Stimulated activated naive CD8-positive, alpha-beta T cell treated with anti-CD3 and anti-CD28 coated beads, Interleukin-15, Interleukin-2, amounts not matched to agents 100 ng/mL and 50 ng/mL, for 24 hours (primary cell): ENCODE measurements around the gene CD151.
A peak's percentile ranks its signal among the peaks of the same experiment; 100 is the strongest.

Source experiments
- H3K27ac Mint-ChIP-seq: one replicate; pipeline ENCODE4 v1.8.0; 2021; ENCODE audit warnings: mild to moderate bottlenecking, mixed read lengths
- H3K27me3 Mint-ChIP-seq: one replicate; pipeline ENCODE4 v1.8.0; 2021; ENCODE audit warnings: mixed read lengths
- H3K36me3 Mint-ChIP-seq: one replicate; pipeline ENCODE4 v1.8.0; 2021; ENCODE audit warnings: low read depth, mixed read lengths
- H3K4me1 Mint-ChIP-seq: one replicate; pipeline ENCODE4 v1.8.0; 2021; ENCODE audit warnings: low read depth, mixed read lengths
- H3K4me3 Mint-ChIP-seq: one replicate; pipeline ENCODE4 v1.8.0; 2021; ENCODE audit warnings: mild to moderate bottlenecking, mixed read lengths
- H3K9me3 Mint-ChIP-seq: one replicate; pipeline ENCODE4 v1.8.0; 2021; ENCODE audit warnings: mixed read lengths

The CD151 gene

DNA sequence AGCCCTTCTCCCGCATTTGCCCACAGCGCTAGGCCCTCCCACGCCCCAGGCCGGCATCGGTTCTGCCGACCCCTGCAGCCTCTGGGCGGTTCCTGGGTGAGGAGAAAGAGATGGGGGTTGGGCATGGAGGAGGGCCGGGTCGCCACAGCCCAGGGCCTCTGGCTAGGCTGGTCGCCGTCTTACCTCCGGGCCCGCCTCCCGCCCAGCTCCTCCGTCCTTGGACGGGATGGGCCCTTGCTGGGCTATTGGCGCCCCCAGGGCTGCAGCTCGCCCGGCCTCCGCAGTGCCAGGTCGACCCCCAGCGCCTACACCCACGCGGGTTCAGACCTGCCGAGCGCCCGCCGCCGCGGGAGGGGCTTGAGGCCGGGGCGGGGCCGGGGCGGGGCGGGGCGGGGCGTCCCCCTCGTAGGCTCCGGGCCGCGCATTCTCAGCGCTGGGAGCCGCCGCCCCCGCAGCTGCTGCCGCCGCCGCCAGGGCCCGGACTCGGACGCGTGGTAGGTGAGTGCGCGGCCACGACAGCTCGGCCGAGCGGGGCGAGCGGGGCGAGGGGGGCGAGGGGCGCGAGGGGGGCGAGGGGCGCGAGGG lies at the start of gene CD151:
TSS of gene CD151 (plus strand) at position 424 of the 585 bp plus-strand sequence. CDS start 3,118 bp downstream, outside the sequence.
- Mint-ChIP-seq H3K4me3 (peak within 1 kb of the TSS; percentile 73), H3K4me1 (peaks cover 43% of the 10 kb centered on the region), H3K27me3 (peaks cover 29% of the 10 kb centered on the region), H3K27ac (no peak within 1 kb of the TSS), H3K9me3 (no peaks in the 10 kb centered on the region), H3K36me3 (no peaks in the 10 kb centered on the region)

DNA sequence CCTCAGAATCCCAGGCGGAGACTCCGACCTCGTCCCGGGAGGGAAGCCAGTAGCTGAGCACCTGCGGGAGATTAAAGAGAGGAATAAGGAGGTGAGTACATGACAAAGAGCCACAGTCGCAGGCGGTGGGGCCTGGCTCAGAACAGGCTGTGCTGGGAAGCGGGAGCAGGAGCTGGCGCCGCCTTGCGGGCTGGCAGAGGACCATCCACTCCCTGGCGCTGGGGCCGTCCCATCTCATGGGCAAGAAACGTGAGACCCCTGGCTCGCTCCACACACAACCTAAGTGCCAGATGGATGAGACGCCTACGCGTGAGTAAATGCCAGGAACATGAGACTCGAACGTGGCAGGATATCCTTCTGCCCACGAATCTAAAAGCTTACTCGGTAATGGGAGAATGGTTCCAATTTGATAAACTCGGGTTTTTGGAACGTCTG lies 49.2 kb upstream of the CD151 start:
- Mint-ChIP-seq H3K27me3 (no peaks in the 10 kb centered on the region), H3K9me3 (no peaks in the 10 kb centered on the region), H3K4me3 (no peak overlapping the region), H3K4me1 (peaks cover 12% of the 10 kb centered on the region), H3K36me3 (peaks cover 7% of the 10 kb centered on the region), H3K27ac (no peak overlapping the region)

DNA sequence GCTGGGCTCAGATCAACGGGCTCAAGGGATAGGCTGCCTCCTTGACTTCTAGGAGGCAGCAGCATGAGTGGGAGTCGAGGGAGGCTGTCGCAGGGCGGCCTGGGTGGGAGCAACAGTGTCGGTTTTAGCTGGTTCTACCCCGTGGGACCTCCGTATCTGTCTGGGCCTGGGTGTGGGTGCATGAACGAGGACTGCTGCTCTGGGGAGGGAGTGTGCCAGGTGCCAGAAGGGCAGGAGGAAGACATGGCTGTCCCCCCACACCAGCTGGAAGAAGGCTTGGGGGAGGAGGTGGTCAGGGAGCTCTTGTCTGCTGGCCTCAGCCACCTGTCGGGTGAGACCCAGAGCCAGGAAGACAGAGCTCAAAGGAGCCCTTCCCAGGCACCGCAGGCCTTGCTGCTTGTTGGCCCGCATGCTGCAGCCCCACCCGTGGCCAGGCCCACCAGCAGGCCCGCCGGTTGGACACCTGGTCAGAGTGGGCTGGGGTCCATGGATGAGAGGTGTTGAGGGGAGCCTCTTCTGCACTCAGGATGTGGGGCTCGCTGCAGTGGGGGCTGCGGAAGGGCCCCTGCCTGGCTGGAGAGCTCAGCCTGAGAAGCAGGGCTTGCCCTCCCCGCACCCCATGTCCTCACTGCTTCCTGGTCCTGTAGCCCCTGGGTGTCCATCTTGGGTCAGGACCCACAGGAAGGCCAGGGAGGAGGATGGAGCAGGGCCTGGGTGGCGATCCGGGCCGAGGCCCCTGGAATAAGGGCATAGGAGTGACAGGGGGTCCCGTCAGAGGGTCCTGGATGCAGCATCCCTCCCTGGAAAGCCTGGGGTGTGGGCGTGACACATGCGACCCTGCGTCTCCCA lies 46.3 kb upstream of the CD151 start:
- H3K27ac Mint-ChIP-seq: no peak overlapping the region
- H3K4me1 Mint-ChIP-seq: no peaks in the 10 kb centered on the region
- peaks cover 9% of the 10 kb centered on the region for H3K36me3 Mint-ChIP-seq
- no peaks in the 10 kb centered on the region for H3K9me3 Mint-ChIP-seq
- no peaks in the 10 kb centered on the region for H3K27me3 Mint-ChIP-seq
- H3K4me3 Mint-ChIP-seq: no peak overlapping the region

DNA sequence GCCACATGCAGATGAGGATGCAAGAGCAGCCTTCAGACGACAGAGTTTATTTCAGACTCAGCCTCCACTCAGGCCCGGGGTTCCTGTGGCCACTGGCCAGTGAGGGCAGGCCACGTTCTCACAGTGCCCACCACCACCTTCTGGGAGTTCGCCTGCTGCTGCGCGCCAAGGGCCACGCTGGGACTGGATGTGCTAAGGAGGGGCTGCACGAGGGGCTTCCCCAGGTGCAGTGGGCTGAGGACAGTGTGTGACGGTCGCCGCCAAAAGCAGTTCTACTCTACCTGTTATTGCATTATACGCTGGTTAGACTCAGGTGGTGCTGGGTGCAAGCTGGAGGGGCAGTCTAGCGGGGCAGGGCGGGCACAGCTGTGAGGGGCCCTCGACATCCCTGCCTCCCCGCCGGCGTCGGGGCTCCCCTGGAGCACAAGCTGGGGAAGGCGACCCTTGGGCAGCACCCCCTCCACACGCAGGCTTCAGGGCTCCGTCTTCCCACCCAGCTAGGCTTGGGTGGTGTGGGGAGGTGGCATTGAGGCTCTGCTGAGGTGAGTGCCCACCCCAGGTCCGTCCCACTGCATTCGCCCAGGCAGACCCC lies 45.6 kb upstream of the CD151 start:
- Mint-ChIP-seq H3K27me3 (no peaks in the 10 kb centered on the region), H3K36me3 (peaks cover 12% of the 10 kb centered on the region), H3K4me1 (no peaks in the 10 kb centered on the region), H3K27ac (no peak overlapping the region), H3K9me3 (no peaks in the 10 kb centered on the region), H3K4me3 (no peak overlapping the region)

DNA sequence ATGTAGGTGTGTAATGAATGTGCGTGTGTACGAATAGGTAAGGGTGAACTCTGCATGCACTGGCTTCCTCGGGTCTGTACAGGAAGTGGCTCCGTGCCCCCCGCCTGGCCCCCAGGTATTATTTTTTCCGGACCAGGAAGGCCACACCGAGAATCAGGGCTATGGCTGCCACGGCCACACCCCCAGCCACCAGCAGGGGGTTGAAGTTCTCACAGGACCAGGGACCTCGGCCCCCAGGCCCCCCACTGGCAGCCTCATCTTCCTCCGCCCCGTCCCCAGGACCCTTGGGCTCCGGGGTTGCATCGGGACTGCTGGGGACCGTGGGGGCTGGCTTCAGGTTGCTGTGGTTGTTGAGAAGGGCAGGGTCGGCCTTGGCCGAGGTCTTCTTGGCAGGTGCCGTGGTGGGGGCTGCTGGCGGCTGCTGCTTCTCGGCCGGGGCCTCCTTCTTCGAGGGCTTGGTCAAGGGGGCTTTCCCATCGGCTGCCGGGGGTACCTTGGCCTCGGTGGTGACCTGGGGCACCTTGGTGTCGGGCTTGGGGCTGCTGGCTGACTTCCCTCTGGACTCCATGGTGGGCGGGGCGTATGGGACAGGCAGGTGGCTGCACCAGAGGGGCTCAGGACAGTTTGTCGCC lies 44.6 kb upstream of the CD151 start:
- H3K4me1 Mint-ChIP-seq: no peaks in the 10 kb centered on the region
- H3K9me3 Mint-ChIP-seq: no peaks in the 10 kb centered on the region
- H3K27me3 Mint-ChIP-seq: no peaks in the 10 kb centered on the region
- no peak overlapping the region for H3K27ac Mint-ChIP-seq
- peaks cover 12% of the 10 kb centered on the region for H3K36me3 Mint-ChIP-seq
- H3K4me3 Mint-ChIP-seq: no peak overlapping the region

DNA sequence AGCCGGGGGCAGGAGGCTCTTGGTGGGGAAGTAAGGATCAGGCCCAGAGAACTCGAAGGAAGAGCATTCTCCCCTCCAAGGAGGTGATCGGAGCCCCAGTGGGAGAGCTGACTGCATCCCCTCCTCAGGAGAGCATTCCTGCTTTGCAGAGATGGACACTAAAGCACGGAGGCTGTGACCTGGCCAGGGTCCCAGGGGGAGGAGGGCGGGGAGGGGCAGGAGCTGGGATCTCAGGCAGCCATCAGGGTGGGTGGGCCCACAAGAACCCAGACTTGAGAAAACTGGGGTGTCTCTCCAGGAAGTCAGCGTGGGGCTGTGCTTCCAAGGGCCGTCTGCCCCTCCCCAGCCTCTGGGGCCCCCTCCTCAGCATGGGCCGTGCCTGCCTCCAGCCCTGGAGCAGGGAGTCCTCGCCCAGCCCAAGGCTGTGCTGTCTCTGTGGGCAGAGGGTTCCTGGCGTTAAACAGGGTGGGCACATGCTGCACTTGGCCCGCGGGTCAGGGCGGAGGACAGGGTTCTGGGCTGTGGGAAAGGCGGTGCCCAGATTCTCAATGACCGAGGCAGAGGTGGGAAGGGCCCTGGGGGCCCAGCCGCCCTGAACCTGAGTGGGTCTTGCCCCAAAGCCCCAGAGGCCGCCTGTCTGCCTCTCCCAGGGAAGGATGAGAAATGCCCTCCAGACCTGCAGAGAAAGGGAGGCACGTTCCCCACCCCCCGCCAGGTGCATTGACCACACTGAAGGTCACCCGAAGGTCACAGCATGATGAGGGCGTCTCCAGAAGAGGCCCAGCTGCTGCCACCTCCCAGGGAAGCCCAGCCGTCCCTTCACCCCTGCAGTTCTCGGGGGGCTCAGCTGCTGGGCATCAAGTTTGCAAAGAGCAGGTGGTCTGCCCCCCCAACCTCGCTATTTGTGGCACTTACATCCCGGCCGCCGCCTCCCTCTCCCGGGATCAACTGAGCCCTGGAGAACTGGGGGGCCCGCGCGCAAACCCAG lies 43.5 kb upstream of the CD151 start:
- H3K9me3 Mint-ChIP-seq: no peaks in the 10 kb centered on the region
- no peaks in the 10 kb centered on the region for H3K4me1 Mint-ChIP-seq
- H3K27ac Mint-ChIP-seq: no peak overlapping the region
- no peaks in the 10 kb centered on the region for H3K27me3 Mint-ChIP-seq
- peaks cover 9% of the 10 kb centered on the region for H3K36me3 Mint-ChIP-seq
- peak overlapping the region; percentile 20 for H3K4me3 Mint-ChIP-seq

DNA sequence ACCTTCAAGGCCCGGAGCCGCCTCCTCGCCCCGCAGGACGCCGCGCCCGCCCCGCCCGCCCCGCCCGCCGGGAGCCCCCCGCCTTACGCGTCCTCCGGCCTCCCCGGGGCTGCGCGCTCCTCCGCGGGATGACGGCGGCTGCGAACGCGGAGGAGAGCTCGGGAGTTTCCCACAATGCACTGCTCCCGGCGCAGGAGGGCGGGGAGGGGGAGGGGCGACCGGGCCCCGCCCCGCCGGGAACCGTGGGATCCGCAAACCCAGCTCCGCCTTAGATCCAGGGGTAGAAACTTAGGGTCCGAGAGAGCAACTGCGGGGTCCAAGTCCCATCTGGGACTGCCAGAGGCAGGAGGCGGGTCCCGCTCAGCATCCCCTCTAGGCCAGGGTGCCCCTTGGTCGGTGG lies 42.8 kb upstream of the CD151 start, which contains the start of gene CEND1:
TSS of gene CEND1 (minus strand) at position 148 of the 400 bp plus-strand sequence. CDS start 1,514 bp downstream, outside the sequence.
- Mint-ChIP-seq H3K27ac (no peak within 1 kb of the TSS), H3K36me3 (peaks cover 9% of the 10 kb centered on the region), H3K4me1 (no peaks in the 10 kb centered on the region), H3K4me3 (peak within 1 kb of the TSS; percentile 20), H3K27me3 (no peaks in the 10 kb centered on the region), H3K9me3 (no peaks in the 10 kb centered on the region)

DNA sequence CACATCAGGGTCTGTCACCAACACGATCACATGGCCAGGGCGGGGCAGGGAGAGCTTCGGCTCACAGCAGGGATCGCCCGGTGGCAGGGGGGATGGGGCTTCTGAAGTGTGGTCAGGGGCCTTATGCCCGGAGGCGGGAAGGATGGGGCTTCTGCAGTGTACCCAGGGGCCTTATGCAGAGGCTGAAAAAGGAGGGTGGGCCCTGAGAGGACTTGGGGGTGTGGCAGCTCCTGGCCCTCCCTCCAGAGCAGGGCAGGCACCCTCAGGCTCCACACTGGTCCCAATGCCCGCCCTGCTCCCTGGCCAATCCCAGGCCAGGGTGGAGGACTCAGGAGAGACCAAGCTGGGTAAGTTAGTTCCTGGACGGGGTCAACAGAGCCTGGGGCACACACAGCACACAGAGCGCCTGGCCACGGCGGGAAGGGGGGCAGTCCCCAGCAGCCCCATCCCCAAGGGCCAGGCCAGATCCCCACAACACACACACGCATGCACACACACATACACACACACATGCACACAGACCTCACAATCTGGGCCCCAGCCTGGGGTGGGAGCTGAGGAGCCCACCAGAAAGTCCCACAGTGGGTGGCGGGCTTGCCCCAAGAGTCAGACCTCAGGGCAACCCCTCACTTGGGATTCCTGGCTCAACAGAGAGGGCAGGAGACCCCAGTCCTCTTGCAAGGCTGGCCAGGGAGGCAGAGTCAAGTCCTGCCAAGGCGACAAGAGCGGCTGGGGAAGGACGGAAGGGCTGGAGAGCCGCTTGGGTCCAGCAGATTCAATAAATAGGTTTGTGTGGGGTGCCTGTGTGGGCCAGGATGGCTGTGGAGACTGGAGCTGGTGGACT lies 41.8 kb upstream of the CD151 start:
- H3K9me3 Mint-ChIP-seq: no peaks in the 10 kb centered on the region
- H3K27ac Mint-ChIP-seq: no peak overlapping the region
- peaks cover 9% of the 10 kb centered on the region for H3K36me3 Mint-ChIP-seq
- peaks cover 1% of the 10 kb centered on the region for H3K4me1 Mint-ChIP-seq
- H3K4me3 Mint-ChIP-seq: no peak overlapping the region
- no peaks in the 10 kb centered on the region for H3K27me3 Mint-ChIP-seq

DNA sequence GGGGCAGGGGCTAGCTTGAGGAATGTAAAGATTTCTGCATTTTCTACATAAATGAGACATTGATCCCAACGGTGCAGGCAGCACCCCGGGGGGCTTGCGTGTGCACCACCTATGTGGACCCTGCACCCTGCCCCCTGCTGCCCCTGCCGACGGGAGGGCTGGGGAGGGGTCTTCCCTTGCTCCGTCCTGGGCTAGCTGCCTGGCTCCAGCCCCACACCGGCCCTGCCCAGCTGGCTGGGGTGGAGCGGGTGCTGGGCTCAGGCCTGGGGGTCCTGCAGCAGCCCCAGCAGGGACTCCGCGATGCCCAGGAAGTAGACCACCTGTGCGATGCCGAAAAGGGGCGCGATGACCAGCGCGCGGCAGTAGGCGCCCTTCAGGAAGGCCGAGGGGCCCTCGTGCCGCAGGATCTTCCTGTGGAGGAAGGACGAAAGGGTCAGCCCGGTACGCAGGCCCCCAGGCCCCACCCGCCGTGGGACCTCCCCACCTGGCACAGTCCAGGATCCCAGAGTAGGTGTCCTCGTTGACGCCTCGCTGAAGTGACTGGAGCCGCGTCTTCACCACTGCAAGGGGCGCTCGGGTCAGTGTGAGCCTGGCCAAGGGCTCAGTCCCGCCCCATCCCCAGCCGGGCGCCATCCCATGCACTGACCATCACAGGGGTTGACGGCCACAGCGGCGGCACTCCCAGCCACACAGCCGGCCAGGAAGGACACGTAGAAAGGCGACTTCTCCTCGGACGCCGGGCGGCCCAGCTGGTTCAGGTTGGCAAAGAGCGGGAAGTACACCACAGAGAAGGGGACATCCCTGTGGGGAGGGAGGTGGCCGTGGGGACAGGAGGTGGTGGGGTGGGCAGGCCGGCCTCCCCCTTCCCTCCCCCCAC lies 40.9 kb upstream of the CD151 start:
- Mint-ChIP-seq H3K36me3 (peaks cover 9% of the 10 kb centered on the region), H3K27ac (no peak overlapping the region), H3K9me3 (no peaks in the 10 kb centered on the region), H3K27me3 (no peaks in the 10 kb centered on the region), H3K4me1 (peaks cover 8% of the 10 kb centered on the region), H3K4me3 (no peak overlapping the region)

DNA sequence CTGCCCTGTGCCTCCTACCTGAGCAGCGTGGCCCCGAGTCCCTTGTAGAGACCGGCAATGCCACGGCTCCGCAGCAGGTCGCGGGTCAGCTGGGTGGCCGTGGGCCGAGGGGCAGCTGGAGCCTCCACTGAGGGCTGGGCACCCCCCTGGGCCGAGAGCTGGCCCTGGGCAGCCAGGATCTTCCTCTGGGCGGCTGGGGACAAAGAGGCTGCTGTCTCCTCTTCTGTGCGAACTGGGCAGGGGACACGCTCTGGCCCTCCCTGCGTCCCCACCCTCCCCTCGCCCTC lies 40.3 kb upstream of the CD151 start:
- Mint-ChIP-seq H3K4me1 (peaks cover 10% of the 10 kb centered on the region), H3K36me3 (peaks cover 9% of the 10 kb centered on the region), H3K9me3 (no peaks in the 10 kb centered on the region), H3K27ac (no peak overlapping the region), H3K27me3 (no peaks in the 10 kb centered on the region), H3K4me3 (no peak overlapping the region)

DNA sequence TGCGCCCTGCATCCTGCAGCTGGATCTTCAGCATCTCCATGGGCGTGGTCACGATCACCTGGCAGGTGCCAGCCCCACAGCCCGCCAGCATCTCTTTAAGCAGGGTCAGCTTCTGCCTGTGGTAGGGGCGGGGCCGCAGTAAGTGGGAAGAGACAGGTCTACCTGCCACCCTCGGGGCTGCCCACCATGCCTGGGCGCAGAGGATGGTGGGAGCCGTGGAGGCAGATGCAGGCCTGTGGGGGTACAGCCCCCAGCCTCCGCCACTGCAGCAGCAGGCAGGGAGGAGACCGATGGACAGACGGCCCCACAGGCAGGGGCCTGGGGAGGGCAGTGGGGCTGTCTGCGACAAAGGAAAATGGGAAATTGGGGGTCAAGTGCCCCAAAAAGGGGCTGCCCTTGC lies 39.9 kb upstream of the CD151 start:
- H3K4me1 Mint-ChIP-seq: peaks cover 10% of the 10 kb centered on the region
- H3K9me3 Mint-ChIP-seq: no peaks in the 10 kb centered on the region
- peaks cover 9% of the 10 kb centered on the region for H3K36me3 Mint-ChIP-seq
- no peak overlapping the region for H3K27ac Mint-ChIP-seq
- H3K27me3 Mint-ChIP-seq: no peaks in the 10 kb centered on the region
- H3K4me3 Mint-ChIP-seq: no peak overlapping the region

DNA sequence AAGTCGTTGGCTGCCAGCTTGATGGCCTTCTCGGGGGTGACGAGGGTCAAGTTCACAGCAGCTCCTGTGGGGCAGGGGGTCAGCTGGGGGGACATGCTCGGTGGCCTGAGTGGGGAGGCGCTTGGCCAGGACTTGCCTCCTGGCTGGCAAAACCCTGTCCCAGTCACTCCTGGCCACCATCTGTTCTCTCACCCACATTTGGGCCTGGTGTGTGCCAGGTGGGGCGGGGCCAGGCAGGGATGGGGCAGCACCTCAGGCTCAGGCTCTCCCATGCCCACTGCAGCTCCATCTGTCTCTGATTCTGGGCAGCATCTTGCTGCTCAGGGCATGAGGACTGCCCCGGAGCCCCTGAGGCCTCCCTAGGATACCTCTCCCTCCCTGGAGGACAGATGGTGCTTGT lies 39.2 kb upstream of the CD151 start:
- Mint-ChIP-seq H3K27ac (no peak overlapping the region), H3K4me1 (peaks cover 10% of the 10 kb centered on the region), H3K27me3 (no peaks in the 10 kb centered on the region), H3K36me3 (peaks cover 9% of the 10 kb centered on the region), H3K9me3 (no peaks in the 10 kb centered on the region), H3K4me3 (no peak overlapping the region)
